SK-N-SH (cell line): ENCODE results near the gene TTF2. TPM values are rescaled to one million over a fixed set of nuclear protein-coding genes. Genes with fewer than 3 reads are reported as not detected.
A peak's percentile ranks its signal among the peaks of the same experiment; 100 is the strongest.

Experiments
- CTCF ChIA-PET: fragments of 300-600, 350-600 bp; formaldehyde crosslinking; extraction: SDS; loops from one replicate; lab custom pipeline; 2021; lab: Yijun Ruan, JAX
- POLR2A ChIA-PET: fragments of 350-600 bp; sonication (Branson Sonifier 250); formaldehyde crosslinking; extraction: SDS; loops from one replicate; lab custom pipeline; 2020; ENCODE audit warnings: antibody characterized with exemption, inconsistent platforms; lab: Yijun Ruan, JAX
- DNase-seq: peaks from one replicate; pipeline ENCODE4 v3.0.0; 2012
- H2AFZ ChIP-seq: fragments of 200-600 bp; sonication (generic); 2 replicates; pipeline ENCODE4 v1.8.1; 2016; ENCODE audit warnings: antibody characterized with exemption, mild to moderate bottlenecking, low read depth
- H3F3A ChIP-seq: fragments of 200-600 bp; sonication (generic); replicated peaks from 2 replicates; pipeline ENCODE3; 2016; ENCODE audit warnings: antibody characterized with exemption, mild to moderate bottlenecking; ENCODE audit not compliant: insufficient read depth
- H3K27ac ChIP-seq, 2 experiments: fragments of 200-500 bp in 1 of 2; fragments of 200-600 bp in 1 of 2; sonication (Bioruptor generic) in 1 of 2; sonication (generic), shearing (Covaris generic) in 1 of 2; 2 replicates each; pipeline versions ENCODE4 v1.5.1 to v1.6.1; 2014 to 2016; ENCODE audit warnings: low read depth in 2 of 2, inconsistent platforms in 1 of 2, low read length in 1 of 2, mild to moderate bottlenecking in 1 of 2, mixed read lengths in 1 of 2
- H3K27me3 ChIP-seq: fragments of 200-600 bp; sonication (generic), shearing (Covaris generic); 2 replicates; pipeline ENCODE4 v1.6.1; 2016; ENCODE audit warnings: mixed run types; ENCODE audit not compliant: insufficient read depth
- H3K36me3 ChIP-seq, 2 experiments: fragments of 200-500 bp in 1 of 2; fragments of 200-600 bp in 1 of 2; sonication (Bioruptor generic) in 1 of 2; sonication (generic) in 1 of 2; replicated peaks in 1 of 2; 2 replicates each; pipeline versions ENCODE3 to v1.5.1; 2014 to 2016; ENCODE audit warnings: low read length in 1 of 2, mild to moderate bottlenecking in 1 of 2; ENCODE audit not compliant: insufficient read depth in 2 of 2, control insufficient read depth in 1 of 2
- H3K4me1 ChIP-seq, 2 experiments: fragments of 200-500 bp in 1 of 2; fragments of 200-600 bp in 1 of 2; sonication (Bioruptor generic) in 1 of 2; sonication (generic), shearing (Covaris generic) in 1 of 2; 2 replicates each; pipeline versions ENCODE4 v1.5.1 to v1.6.1; 2014 to 2016; ENCODE audit warnings: low read depth in 1 of 2, low read length in 1 of 2, mixed run types in 1 of 2; ENCODE audit not compliant: insufficient read depth in 2 of 2, control insufficient read depth in 1 of 2
- H3K4me2 ChIP-seq: fragments of 200-600 bp; sonication (generic), shearing (Covaris generic); 2 replicates; pipeline ENCODE4 v1.6.1; 2017; ENCODE audit warnings: mixed run types
- H3K4me3 ChIP-seq, 2 experiments: fragments of 200-500 bp in 1 of 2; fragments of 200-600 bp in 1 of 2; sonication (Bioruptor generic) in 1 of 2; sonication (generic), shearing (Covaris generic) in 1 of 2; 2 replicates each; pipeline versions ENCODE4 v1.5.1 to v1.8.1; 2014 to 2016; ENCODE audit warnings: low read depth in 2 of 2, inconsistent platforms in 1 of 2, low read length in 1 of 2, mild to moderate bottlenecking in 1 of 2, mixed read lengths in 1 of 2, moderate library complexity in 1 of 2
- H3K79me2 ChIP-seq: fragments of 200-600 bp; sonication (generic); 2 replicates; pipeline ENCODE4 v1.8.1; 2017; ENCODE audit warnings: mild to moderate bottlenecking; ENCODE audit not compliant: insufficient read depth
- H3K9ac ChIP-seq: fragments of 200-600 bp; sonication (generic); 2 replicates; pipeline ENCODE4 v1.6.1; 2017; ENCODE audit warnings: mixed run types
- H3K9me2 ChIP-seq: fragments of 200-600 bp; sonication (generic); 2 replicates; pipeline ENCODE4 v1.6.1; 2017; ENCODE audit warnings: mixed run types
- H3K9me3 ChIP-seq: fragments of 200-600 bp; sonication (generic); 2 replicates; pipeline ENCODE4 v1.6.1; 2017; ENCODE audit warnings: mixed run types, mild to moderate bottlenecking, moderate library complexity
- H4K20me1 ChIP-seq: fragments of 200-600 bp; sonication (generic); 2 replicates; pipeline ENCODE4 v1.6.1; 2017; ENCODE audit warnings: mild to moderate bottlenecking, mixed run types; ENCODE audit not compliant: insufficient read depth
- CHD2 ChIP-seq: fragments of 150-350 bp; IDR thresholded peaks from 2 replicates; pipeline ENCODE4 v1.6.1; 2018; ENCODE audit warnings: low read length; ENCODE audit not compliant: partially characterized antibody
- FOSL2 ChIP-seq: IDR thresholded peaks from 2 replicates; pipeline ENCODE4 v1.4.0; 2012; ENCODE audit warnings: low read depth, mild to moderate bottlenecking, moderate library complexity, borderline replicate concordance
- FOXJ3 ChIP-seq: sonication (generic); formaldehyde crosslinking; IDR thresholded peaks from 2 replicates; pipeline ENCODE4 v1.5.1; 2020; ENCODE audit warnings: mild to moderate bottlenecking, missing genetic modification reagents
- FOXM1 ChIP-seq: IDR thresholded peaks from 2 replicates; pipeline ENCODE4 v1.4.0; 2012; ENCODE audit warnings: low read depth, mild to moderate bottlenecking
- GATA2 ChIP-seq: sonication (generic); formaldehyde crosslinking; IDR thresholded peaks from 2 replicates; pipeline ENCODE4 v1.5.0; 2020; ENCODE audit warnings: mild to moderate bottlenecking, missing genetic modification reagents
- JUND ChIP-seq: IDR thresholded peaks from 2 replicates; pipeline ENCODE4 v1.4.0; 2012
- MXI1 ChIP-seq: IDR thresholded peaks from 2 replicates; pipeline ENCODE4 v1.6.1; 2012; ENCODE audit warnings: mild to moderate bottlenecking, low read depth, low read length, improper control_type of control experiment
- NFIC ChIP-seq: IDR thresholded peaks from 2 replicates; pipeline ENCODE4 v1.4.0; 2012; ENCODE audit warnings: borderline replicate concordance
- NRF1 ChIP-seq: IDR thresholded peaks from 2 replicates; pipeline ENCODE4 v1.6.1; 2012; ENCODE audit warnings: low read depth, mild to moderate bottlenecking, low read length
- POLR2AphosphoS5 ChIP-seq: IDR thresholded peaks from 2 replicates; pipeline ENCODE4 v1.6.1; 2012; ENCODE audit warnings: low read depth, low read length
- RFX5 ChIP-seq: IDR thresholded peaks from 2 replicates; pipeline ENCODE4 v1.6.1; 2012; ENCODE audit warnings: mild to moderate bottlenecking, improper control_type of control experiment, low read length
- SMC3 ChIP-seq: IDR thresholded peaks from 2 replicates; pipeline ENCODE4 v1.6.1; 2012; ENCODE audit warnings: low read depth, low read length, improper control_type of control experiment
- YY1 ChIP-seq: IDR thresholded peaks from 2 replicates; pipeline ENCODE4 v1.4.0; 2012; ENCODE audit warnings: low read depth, mild to moderate bottlenecking
- WGBS: methylation state at CpG from one replicate; pipeline ENCODE4 v1.1.6; 2017; ENCODE audit warnings: low lambda C conversion rate; 5-methylcytosine and 5-hydroxymethylcytosine counted together
- polyA plus RNA-seq, 3 experiments: library from polyadenylated mRNA; depleted of rRNA; stranded (reverse); fragments of >200 nt; gene quantifications; 2 replicates each; pipeline ENCODE4 v1.2.3, GENCODE V29; 2012
- TF ChIP-seq, protein P1 (sequence below): IDR thresholded peaks from 2 replicates; pipeline ENCODE4; 2012
- TF ChIP-seq, protein P2 (sequence below): fragments of 200-600 bp; sonication (generic); IDR thresholded peaks from 2 replicates; pipeline ENCODE4 v1.6.1; 2017; ENCODE audit warnings: antibody characterized with exemption, mild to moderate bottlenecking, moderate library complexity
- TF ChIP-seq, protein P3 (sequence below): fragments of 150-350 bp; IDR thresholded peaks from 2 replicates; pipeline ENCODE4 v1.6.1; 2016; ENCODE audit warnings: mild to moderate bottlenecking, low read depth, low read length
- TF ChIP-seq, protein P4 (sequence below): IDR thresholded peaks from 2 replicates; pipeline ENCODE4 v1.6.1; 2012; ENCODE audit warnings: mild to moderate bottlenecking, low read depth, low read length, moderate library complexity
- TF ChIP-seq, protein P5 (sequence below): fragments of 150-350 bp; IDR thresholded peaks from 2 replicates; pipeline ENCODE4 v1.6.1; 2017; ENCODE audit warnings: antibody characterized with exemption, low read length, low read depth, borderline replicate concordance
- TF ChIP-seq, protein P6 (sequence below): IDR thresholded peaks from 2 replicates; pipeline ENCODE4 v1.4.0; 2012; ENCODE audit warnings: low read depth

The TTF2 gene
- polyA plus RNA-seq, 1 of the 3 experiments (the other 2 are of a cell fraction) = 10.8 TPM

DNA sequence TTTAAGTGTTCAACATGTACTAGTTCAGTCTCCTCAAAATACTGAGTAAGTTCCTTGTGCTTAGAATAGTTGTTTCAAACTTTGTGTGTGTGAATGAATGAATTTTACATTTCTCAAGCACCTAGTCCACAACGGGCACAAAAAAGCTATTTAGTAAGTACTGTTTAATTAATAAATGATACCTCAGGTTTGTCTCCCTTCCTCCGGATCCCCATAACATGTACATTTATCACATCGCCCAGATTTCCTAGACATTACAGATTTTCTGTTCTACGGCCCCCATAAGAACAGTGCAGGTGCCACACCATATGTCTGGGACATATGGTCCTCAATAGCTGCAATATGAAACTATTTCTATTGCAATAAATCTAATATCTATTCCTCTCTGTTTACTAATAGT is 1.3 kb upstream of the TTF2 start:
- H3K9ac ChIP-seq = peak overlapping the region; percentile 60; the same call in 1 of the 2 replicates
- H3K4me1 ChIP-seq = peaks cover 7 to 13% of the 10 kb centered on the region in 2 experiments; a peak in 3 of 4 replicates
- no peaks in the 10 kb centered on the region for H3K27me3 ChIP-seq
- H3K79me2 ChIP-seq = peaks cover 8% of the 10 kb centered on the region
- H3K4me2 ChIP-seq = peak overlapping the region; percentile 84
- no peaks in the 10 kb centered on the region for H3K9me2 ChIP-seq
- POLR2A ChIA-PET = no interaction called here
- TF ChIP-seq FOXJ3 (CRISPR knock-in tag) = no peak
- TF ChIP-seq FOSL2 = no peak
- TF ChIP-seq, protein P1, sequence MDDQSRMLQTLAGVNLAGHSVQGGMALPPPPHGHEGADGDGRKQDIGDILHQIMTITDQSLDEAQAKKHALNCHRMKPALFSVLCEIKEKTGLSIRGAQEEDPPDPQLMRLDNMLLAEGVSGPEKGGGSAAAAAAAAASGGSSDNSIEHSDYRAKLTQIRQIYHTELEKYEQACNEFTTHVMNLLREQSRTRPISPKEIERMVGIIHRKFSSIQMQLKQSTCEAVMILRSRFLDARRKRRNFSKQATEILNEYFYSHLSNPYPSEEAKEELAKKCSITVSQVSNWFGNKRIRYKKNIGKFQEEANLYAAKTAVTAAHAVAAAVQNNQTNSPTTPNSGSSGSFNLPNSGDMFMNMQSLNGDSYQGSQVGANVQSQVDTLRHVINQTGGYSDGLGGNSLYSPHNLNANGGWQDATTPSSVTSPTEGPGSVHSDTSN = no peak
- TF ChIP-seq POLR2AphosphoS5 = no peak
- no peak for TF ChIP-seq YY1
- TF ChIP-seq, protein P2, sequence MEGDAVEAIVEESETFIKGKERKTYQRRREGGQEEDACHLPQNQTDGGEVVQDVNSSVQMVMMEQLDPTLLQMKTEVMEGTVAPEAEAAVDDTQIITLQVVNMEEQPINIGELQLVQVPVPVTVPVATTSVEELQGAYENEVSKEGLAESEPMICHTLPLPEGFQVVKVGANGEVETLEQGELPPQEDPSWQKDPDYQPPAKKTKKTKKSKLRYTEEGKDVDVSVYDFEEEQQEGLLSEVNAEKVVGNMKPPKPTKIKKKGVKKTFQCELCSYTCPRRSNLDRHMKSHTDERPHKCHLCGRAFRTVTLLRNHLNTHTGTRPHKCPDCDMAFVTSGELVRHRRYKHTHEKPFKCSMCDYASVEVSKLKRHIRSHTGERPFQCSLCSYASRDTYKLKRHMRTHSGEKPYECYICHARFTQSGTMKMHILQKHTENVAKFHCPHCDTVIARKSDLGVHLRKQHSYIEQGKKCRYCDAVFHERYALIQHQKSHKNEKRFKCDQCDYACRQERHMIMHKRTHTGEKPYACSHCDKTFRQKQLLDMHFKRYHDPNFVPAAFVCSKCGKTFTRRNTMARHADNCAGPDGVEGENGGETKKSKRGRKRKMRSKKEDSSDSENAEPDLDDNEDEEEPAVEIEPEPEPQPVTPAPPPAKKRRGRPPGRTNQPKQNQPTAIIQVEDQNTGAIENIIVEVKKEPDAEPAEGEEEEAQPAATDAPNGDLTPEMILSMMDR = no peak
- TF ChIP-seq, protein P3, sequence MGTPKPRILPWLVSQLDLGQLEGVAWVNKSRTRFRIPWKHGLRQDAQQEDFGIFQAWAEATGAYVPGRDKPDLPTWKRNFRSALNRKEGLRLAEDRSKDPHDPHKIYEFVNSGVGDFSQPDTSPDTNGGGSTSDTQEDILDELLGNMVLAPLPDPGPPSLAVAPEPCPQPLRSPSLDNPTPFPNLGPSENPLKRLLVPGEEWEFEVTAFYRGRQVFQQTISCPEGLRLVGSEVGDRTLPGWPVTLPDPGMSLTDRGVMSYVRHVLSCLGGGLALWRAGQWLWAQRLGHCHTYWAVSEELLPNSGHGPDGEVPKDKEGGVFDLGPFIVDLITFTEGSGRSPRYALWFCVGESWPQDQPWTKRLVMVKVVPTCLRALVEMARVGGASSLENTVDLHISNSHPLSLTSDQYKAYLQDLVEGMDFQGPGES = no peak
- TF ChIP-seq, protein P4, sequence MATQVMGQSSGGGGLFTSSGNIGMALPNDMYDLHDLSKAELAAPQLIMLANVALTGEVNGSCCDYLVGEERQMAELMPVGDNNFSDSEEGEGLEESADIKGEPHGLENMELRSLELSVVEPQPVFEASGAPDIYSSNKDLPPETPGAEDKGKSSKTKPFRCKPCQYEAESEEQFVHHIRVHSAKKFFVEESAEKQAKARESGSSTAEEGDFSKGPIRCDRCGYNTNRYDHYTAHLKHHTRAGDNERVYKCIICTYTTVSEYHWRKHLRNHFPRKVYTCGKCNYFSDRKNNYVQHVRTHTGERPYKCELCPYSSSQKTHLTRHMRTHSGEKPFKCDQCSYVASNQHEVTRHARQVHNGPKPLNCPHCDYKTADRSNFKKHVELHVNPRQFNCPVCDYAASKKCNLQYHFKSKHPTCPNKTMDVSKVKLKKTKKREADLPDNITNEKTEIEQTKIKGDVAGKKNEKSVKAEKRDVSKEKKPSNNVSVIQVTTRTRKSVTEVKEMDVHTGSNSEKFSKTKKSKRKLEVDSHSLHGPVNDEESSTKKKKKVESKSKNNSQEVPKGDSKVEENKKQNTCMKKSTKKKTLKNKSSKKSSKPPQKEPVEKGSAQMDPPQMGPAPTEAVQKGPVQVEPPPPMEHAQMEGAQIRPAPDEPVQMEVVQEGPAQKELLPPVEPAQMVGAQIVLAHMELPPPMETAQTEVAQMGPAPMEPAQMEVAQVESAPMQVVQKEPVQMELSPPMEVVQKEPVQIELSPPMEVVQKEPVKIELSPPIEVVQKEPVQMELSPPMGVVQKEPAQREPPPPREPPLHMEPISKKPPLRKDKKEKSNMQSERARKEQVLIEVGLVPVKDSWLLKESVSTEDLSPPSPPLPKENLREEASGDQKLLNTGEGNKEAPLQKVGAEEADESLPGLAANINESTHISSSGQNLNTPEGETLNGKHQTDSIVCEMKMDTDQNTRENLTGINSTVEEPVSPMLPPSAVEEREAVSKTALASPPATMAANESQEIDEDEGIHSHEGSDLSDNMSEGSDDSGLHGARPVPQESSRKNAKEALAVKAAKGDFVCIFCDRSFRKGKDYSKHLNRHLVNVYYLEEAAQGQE = no peak
- TF ChIP-seq GATA2 = no peak
- TF ChIP-seq CHD2 = no peak
- TF ChIP-seq, protein P5, sequence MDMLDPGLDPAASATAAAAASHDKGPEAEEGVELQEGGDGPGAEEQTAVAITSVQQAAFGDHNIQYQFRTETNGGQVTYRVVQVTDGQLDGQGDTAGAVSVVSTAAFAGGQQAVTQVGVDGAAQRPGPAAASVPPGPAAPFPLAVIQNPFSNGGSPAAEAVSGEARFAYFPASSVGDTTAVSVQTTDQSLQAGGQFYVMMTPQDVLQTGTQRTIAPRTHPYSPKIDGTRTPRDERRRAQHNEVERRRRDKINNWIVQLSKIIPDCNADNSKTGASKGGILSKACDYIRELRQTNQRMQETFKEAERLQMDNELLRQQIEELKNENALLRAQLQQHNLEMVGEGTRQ = no peak
- no peak for TF ChIP-seq NFIC
- TF ChIP-seq JUND = no peak
- no peak for TF ChIP-seq SMC3
- no peak for TF ChIP-seq NRF1
- TF ChIP-seq RFX5 = no peak
- TF ChIP-seq MXI1 = no peak
- TF ChIP-seq, protein P6, sequence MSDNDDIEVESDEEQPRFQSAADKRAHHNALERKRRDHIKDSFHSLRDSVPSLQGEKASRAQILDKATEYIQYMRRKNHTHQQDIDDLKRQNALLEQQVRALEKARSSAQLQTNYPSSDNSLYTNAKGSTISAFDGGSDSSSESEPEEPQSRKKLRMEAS = no peak
- no peak for TF ChIP-seq FOXM1
- CTCF ChIA-PET = interaction anchor here (0.8 to 5.7 kb wide), 10 partner anchors 9 to 485 kb away, joined by 3 to 42 read pairs (median 6); no protein-coding TSS in a partner anchor
- peaks cover 5 to 6% of the 10 kb centered on the region in 2 experiments for H3K36me3 ChIP-seq
- H3F3A ChIP-seq = peaks cover 4% of the 10 kb centered on the region
- peak overlapping the region in 1 of 2 experiments; percentile 83; a peak in 2 of 4 replicates for H3K27ac ChIP-seq
- H2AFZ ChIP-seq = peak overlapping the region; percentile 93
- peak overlapping the region; percentile 76 to 91 for H3K4me3 ChIP-seq
- no peak for DNase-seq
- no peaks in the 10 kb centered on the region for H3K9me3 ChIP-seq
- no peaks in the 10 kb centered on the region for H4K20me1 ChIP-seq
- 17% methylated on average over 4 of the region's 4 CpGs for WGBS
